HG02623 (cell line): ENCODE results near the gene SLC44A3.
"Not testable (repeated sequence)": the region's sequence is repeated elsewhere in the genome, so short reads cannot be mapped to it uniquely, and the experiment has no call there.

Source experiments
- ATAC-seq: cut with Tn5 transposase; IDR thresholded peaks from one replicate; pipeline ENCODE4 v1.9.1; 2021; ENCODE audit warnings: moderate library complexity; ENCODE audit not compliant: unreplicated experiment

SLC44A3 gene

GRCh38 chr1:94928293-94928939 is 108.3 kb downstream of the SLC44A3 start:
- no peak for ATAC-seq

GRCh38 chr1:94929351-94930217 is 109.4 kb downstream of the SLC44A3 start:
- no peak for ATAC-seq

GRCh38 chr1:94931254-94931841 is 111.2 kb downstream of the SLC44A3 start:
- ATAC-seq, result no peak

GRCh38 chr1:94934551-94934950 is 114.4 kb downstream of the SLC44A3 start:
- ATAC-seq, result no peak

- no peak for ATAC-seq
These were observed 114.9 kb downstream of the SLC44A3 start for GRCh38 chr1:94935034-94935433.

- ATAC-seq, result no peak
These were observed 115.3 kb downstream of the SLC44A3 start for GRCh38 chr1:94935476-94935875.

GRCh38 chr1:94936861-94937620 is 116.9 kb downstream of the SLC44A3 start:
- ATAC-seq, result no peak

- no peak for ATAC-seq
These were observed 117.7 kb downstream of the SLC44A3 start for GRCh38 chr1:94937820-94938219.

- no peak for ATAC-seq
These were observed 120.6 kb downstream of the SLC44A3 start for GRCh38 chr1:94940738-94941137.

GRCh38 chr1:94941480-94941879 is 121.3 kb downstream of the SLC44A3 start:
- not testable (repeated sequence) for ATAC-seq

- no peak for ATAC-seq
These were observed 122.3 kb downstream of the SLC44A3 start for GRCh38 chr1:94942171-94943128.
